ENCODE results near the gene INPP4B. TPM values are rescaled to one million over a fixed set of nuclear protein-coding genes. Genes with fewer than 3 reads are reported as not detected.

Gene INPP4B
- total RNA-seq, 2 donors from 2014 or later, result 8.2 to 16.6 TPM

DNA sequence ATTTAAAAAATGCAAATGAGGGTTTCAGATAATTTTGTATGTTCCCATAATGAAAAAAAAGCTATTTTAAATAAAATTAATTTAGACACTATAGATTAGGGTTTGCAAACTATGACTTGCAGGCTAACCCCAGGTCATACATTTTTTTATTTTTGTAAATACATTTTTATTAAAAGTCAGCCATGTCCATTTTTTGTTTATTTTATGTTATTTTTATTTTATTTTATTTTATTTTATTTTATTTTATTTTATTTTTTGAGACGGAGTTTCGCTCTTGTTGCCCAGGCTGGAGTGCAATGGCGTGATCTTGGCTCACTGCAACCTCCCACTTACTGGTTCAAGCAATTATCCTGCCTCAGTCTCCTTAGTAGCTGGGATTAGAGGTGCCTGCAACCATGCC lies 749.1 kb downstream of the INPP4B start:
- DNase-seq (no peak), ATAC-seq (no peak)
- intact Hi-C loops (cut with DNase I), result no loop called here
- Histone ChIP-seq H3K4me3 (no peak overlapping the region), H3K36me3 (replicated peaks in 1 of 2; ENCODE audit: insufficient read depth in 1 of 2, low read depth in 2 of 2) (no peaks in the 10 kb centered on the region), H3K27me3 (no peaks in the 10 kb centered on the region), H3K4me1 (no peaks in the 10 kb centered on the region), H3K9me3 (no peaks in the 10 kb centered on the region), H3K27ac (no peak overlapping the region)
- WGBS, 2 donors, result 91 to 95% methylated on average over 3 of the region's 3 CpGs
- TF ChIP-seq, protein P1, sequence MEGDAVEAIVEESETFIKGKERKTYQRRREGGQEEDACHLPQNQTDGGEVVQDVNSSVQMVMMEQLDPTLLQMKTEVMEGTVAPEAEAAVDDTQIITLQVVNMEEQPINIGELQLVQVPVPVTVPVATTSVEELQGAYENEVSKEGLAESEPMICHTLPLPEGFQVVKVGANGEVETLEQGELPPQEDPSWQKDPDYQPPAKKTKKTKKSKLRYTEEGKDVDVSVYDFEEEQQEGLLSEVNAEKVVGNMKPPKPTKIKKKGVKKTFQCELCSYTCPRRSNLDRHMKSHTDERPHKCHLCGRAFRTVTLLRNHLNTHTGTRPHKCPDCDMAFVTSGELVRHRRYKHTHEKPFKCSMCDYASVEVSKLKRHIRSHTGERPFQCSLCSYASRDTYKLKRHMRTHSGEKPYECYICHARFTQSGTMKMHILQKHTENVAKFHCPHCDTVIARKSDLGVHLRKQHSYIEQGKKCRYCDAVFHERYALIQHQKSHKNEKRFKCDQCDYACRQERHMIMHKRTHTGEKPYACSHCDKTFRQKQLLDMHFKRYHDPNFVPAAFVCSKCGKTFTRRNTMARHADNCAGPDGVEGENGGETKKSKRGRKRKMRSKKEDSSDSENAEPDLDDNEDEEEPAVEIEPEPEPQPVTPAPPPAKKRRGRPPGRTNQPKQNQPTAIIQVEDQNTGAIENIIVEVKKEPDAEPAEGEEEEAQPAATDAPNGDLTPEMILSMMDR (IDR thresholded peaks at IDR 0.05), result no peak
- TF ChIP-seq POLR2A (IDR thresholded peaks at IDR 0.05), result no peak

DNA sequence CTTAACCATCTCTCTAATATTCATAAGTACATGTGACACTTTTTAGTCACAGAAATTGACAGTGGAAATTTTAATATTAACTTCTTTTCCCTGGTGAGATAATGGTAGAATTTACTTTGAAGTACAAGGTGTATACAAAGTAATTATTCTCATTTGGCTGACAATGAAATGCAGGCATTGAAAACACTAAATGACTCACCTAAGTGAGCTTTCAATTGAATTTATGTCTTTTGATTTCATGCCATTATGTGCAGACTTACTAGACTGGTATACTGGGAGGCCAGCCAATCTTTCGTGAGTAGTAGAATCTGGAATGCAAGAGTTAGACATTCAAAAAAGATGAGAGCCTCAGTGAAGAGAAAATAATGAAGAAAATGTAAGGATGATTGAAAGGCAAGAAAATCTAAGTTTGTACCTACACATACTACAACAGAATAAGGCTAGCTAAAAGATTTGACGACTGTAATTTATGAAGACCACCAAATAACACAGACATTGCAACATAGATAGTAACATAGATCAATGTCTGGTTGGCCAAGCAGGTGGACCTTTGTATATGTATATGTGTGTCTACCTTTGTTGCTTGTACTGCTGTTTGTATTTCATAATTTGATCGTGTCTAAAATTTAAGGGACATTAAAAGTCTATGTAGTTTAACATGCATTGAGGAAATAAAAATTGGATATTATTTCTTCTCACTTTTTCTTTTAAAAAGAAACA lies 750.1 kb downstream of the INPP4B start:
- no peak overlapping the region for H3K27ac ChIP-seq

DNA sequence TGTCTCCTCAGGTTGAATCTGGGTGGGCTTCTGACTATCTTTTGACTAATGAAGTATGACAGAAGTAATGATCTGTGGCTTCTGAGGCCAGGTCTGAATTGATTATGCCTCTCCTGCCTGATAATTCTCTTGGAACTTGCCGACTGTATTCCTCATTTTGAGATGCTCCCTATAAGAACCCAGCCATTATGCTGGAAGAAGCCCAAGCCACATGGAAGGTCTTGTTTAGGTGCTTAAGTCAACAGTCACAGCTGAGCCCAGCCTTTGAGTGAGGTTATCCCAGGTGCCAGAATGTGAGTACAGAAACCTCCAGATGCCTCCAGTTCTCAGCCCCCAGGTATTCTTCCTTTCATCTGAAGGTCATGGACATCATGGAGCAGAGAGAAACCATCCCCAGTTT lies 753.2 kb downstream of the INPP4B start:
- WGBS, 2 donors, result 86 to 95% methylated on average over 1 of the region's 1 CpG
- no peak for TF ChIP-seq POLR2A (IDR thresholded peaks at IDR 0.05)
- TF ChIP-seq, protein P1 (IDR thresholded peaks at IDR 0.05), result no peak
- Histone ChIP-seq H3K9me3 (no peaks in the 10 kb centered on the region), H3K36me3 (replicated peaks in 1 of 2; ENCODE audit: insufficient read depth in 1 of 2, low read depth in 2 of 2) (no peaks in the 10 kb centered on the region), H3K27ac (no peak overlapping the region), H3K4me3 (no peak overlapping the region), H3K4me1 (no peaks in the 10 kb centered on the region), H3K27me3 (no peaks in the 10 kb centered on the region)
- no peak for ATAC-seq
- no peak for DNase-seq
- intact Hi-C loops (cut with DNase I), result no loop called here

More for the DNA sequence above, 750.1 kb downstream of the INPP4B start:
- DNase-seq (peak in 3 of 4 donors; percentile 29 to 39 (median 32)), ATAC-seq (no peak)
- Histone ChIP-seq H3K27me3 (no peaks in the 10 kb centered on the region), H3K4me3 (no peak overlapping the region), H3K9me3 (no peaks in the 10 kb centered on the region), H3K4me1 (no peaks in the 10 kb centered on the region), H3K36me3 (replicated peaks in 1 of 2; ENCODE audit: insufficient read depth in 1 of 2, low read depth in 2 of 2) (no peaks in the 10 kb centered on the region)
- intact Hi-C loops (cut with DNase I), result no loop called here
- no peak for TF ChIP-seq POLR2A (IDR thresholded peaks at IDR 0.05)
- TF ChIP-seq, protein P1 (IDR thresholded peaks at IDR 0.05), result no peak
- 67 to 70% methylated on average over 3 of the region's 3 CpGs for WGBS, 2 donors

DNA sequence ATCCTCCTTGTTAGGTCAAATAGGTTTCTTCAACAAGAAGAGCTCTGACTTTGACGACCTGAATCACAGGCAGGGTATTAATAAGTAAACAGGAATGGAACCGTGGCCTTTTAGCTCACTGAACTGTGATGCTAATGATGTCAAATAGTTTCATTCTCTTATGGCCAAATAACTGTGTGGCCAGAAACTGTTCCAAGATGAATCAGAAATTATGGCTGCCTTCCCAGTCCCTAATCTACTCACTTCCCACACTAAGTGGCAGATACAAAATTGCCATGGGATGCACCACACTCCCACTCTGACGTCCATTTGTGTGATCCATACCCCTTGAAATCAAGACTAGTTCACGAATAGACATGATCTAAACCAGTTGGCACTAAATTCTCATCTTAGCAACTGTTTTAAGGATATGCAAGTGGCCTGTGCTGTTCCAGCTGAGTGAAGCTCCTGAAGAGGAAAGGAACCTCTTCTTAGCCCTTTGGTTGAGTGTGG lies 754.4 kb downstream of the INPP4B start:
- no peaks in the 10 kb centered on the region for H3K9me3 ChIP-seq
- H3K4me3 ChIP-seq, result no peak overlapping the region
- ATAC-seq (peak; percentile 68), DNase-seq (peak in 3 of 4 donors; percentile 7 to 29 (median 19))
- no peaks in the 10 kb centered on the region for H3K27me3 ChIP-seq
- TF ChIP-seq POLR2A (IDR thresholded peaks at IDR 0.05), result no peak
- TF ChIP-seq, protein P1 (IDR thresholded peaks at IDR 0.05), result no peak
- intact Hi-C loops (cut with DNase I), result no loop called here
- H3K36me3 ChIP-seq (replicated peaks in 1 of 2; ENCODE audit: insufficient read depth in 1 of 2, low read depth in 2 of 2), result no peaks in the 10 kb centered on the region
- no peaks in the 10 kb centered on the region for H3K4me1 ChIP-seq
- 50 to 67% methylated on average over 4 of the region's 4 CpGs for WGBS, 2 donors
- H3K27ac ChIP-seq, result no peak overlapping the region

GRCh38 chr4:142091085-142091513 lies 755.0 kb downstream of the INPP4B start:
- intact Hi-C loops (cut with DNase I), result no loop called here
- H3K27ac ChIP-seq, result no peak overlapping the region
- H3K27me3 ChIP-seq, result no peaks in the 10 kb centered on the region
- no peak overlapping the region for H3K4me3 ChIP-seq
- no peaks in the 10 kb centered on the region for H3K36me3 ChIP-seq (replicated peaks in 1 of 2; ENCODE audit: insufficient read depth in 1 of 2, low read depth in 2 of 2)
- DNase-seq (peak in 1 of 4 donors; percentile 24), ATAC-seq (peak; percentile 53)
- TF ChIP-seq POLR2A (IDR thresholded peaks at IDR 0.05), result no peak
- TF ChIP-seq, protein P1 (IDR thresholded peaks at IDR 0.05), result no peak
- 69 to 80% methylated on average over 4 of the region's 4 CpGs for WGBS, 2 donors
- no peaks in the 10 kb centered on the region for H3K9me3 ChIP-seq
- H3K4me1 ChIP-seq, result no peaks in the 10 kb centered on the region

All from body of pancreas (tissue), 4 donors.